ENCODE measurements around the gene LAMA2.

The LAMA2 gene

GRCh38 chr6:129273161-129273560 lies 390.2 kb downstream of the LAMA2 start:
- H3K4me2 ChIP-seq (ENCODE audit: low read length) = no peak overlapping the region
- no peak overlapping the region for H3K27ac ChIP-seq (ENCODE audit: low read depth, low read length, poor library complexity, severe bottlenecking)
- H3K4me1 ChIP-seq (ENCODE audit: insufficient read depth, low read length, severe bottlenecking) = no peaks in the 10 kb centered on the region
- H2AFZ ChIP-seq (ENCODE audit: low read length) = no peak overlapping the region
- H4K20me1 ChIP-seq (ENCODE audit: insufficient read depth, low read length) = no peaks in the 10 kb centered on the region
- no peaks in the 10 kb centered on the region for H3K36me3 ChIP-seq (ENCODE audit: insufficient read depth, low read length)
- H3K9me3 ChIP-seq (ENCODE audit: low read length) = no peaks in the 10 kb centered on the region
- H3F3A ChIP-seq (ENCODE audit: insufficient read depth, low read length) = no peaks in the 10 kb centered on the region
- no peak for TF ChIP-seq EZH2 (IDR thresholded peaks at IDR 0.05; ENCODE audit: borderline replicate concordance, low read length)
- TF ChIP-seq, protein P1, sequence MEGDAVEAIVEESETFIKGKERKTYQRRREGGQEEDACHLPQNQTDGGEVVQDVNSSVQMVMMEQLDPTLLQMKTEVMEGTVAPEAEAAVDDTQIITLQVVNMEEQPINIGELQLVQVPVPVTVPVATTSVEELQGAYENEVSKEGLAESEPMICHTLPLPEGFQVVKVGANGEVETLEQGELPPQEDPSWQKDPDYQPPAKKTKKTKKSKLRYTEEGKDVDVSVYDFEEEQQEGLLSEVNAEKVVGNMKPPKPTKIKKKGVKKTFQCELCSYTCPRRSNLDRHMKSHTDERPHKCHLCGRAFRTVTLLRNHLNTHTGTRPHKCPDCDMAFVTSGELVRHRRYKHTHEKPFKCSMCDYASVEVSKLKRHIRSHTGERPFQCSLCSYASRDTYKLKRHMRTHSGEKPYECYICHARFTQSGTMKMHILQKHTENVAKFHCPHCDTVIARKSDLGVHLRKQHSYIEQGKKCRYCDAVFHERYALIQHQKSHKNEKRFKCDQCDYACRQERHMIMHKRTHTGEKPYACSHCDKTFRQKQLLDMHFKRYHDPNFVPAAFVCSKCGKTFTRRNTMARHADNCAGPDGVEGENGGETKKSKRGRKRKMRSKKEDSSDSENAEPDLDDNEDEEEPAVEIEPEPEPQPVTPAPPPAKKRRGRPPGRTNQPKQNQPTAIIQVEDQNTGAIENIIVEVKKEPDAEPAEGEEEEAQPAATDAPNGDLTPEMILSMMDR (IDR thresholded peaks at IDR 0.05; ENCODE audit: low read length) = no peak
- no peaks in the 10 kb centered on the region for H3K27me3 ChIP-seq (ENCODE audit: insufficient read depth, low read length)
- no peak overlapping the region for H3K9ac ChIP-seq (ENCODE audit: low read length)
- no peaks in the 10 kb centered on the region for H3K9me2 ChIP-seq (ENCODE audit: low read depth, low read length)
- no peaks in the 10 kb centered on the region for H3K79me2 ChIP-seq (ENCODE audit: insufficient read depth, low read length)
- no peak overlapping the region for H3K4me3 ChIP-seq (ENCODE audit: low read depth, low read length, poor library complexity, severe bottlenecking)

GRCh38 chr6:129276461-129276860 lies 393.5 kb downstream of the LAMA2 start:
- Histone ChIP-seq H3K27ac (ENCODE audit: low read depth, low read length, poor library complexity, severe bottlenecking) (no peak overlapping the region), H3K9ac (ENCODE audit: low read length) (no peak overlapping the region), H3K4me2 (ENCODE audit: low read length) (no peak overlapping the region), H3F3A (ENCODE audit: insufficient read depth, low read length) (no peaks in the 10 kb centered on the region), H3K36me3 (ENCODE audit: insufficient read depth, low read length) (no peaks in the 10 kb centered on the region), H2AFZ (ENCODE audit: low read length) (no peak overlapping the region), H3K4me1 (ENCODE audit: insufficient read depth, low read length, severe bottlenecking) (no peaks in the 10 kb centered on the region), H3K27me3 (ENCODE audit: insufficient read depth, low read length) (no peaks in the 10 kb centered on the region), H3K9me3 (ENCODE audit: low read length) (no peaks in the 10 kb centered on the region), H3K9me2 (ENCODE audit: low read depth, low read length) (no peaks in the 10 kb centered on the region), H4K20me1 (ENCODE audit: insufficient read depth, low read length) (no peaks in the 10 kb centered on the region), H3K79me2 (ENCODE audit: insufficient read depth, low read length) (no peaks in the 10 kb centered on the region), H3K4me3 (ENCODE audit: low read depth, low read length, poor library complexity, severe bottlenecking) (no peak overlapping the region)
- TF ChIP-seq EZH2 (IDR thresholded peaks at IDR 0.05; ENCODE audit: borderline replicate concordance, low read length) = no peak
- TF ChIP-seq, protein P1 (IDR thresholded peaks at IDR 0.05; ENCODE audit: low read length) = no peak

DNA sequence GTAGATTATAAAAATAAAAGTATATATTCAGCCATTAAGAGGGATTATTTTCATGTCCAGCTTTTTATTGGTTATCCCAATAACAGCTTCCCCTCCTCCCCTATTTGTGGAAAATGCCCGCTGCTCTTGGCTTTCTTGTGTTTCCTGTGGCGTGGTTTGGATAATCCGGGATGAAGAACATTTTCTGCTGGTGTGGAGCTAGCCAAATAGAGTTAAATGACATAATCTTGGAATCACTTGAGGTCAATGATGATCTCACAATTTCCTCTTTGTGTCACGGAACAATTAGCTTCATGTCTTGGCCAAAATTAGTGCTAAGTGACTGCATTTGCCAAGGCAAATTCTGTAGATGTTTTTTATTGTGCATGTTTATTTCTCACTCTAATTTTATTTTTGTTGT lies 394.0 kb downstream of the LAMA2 start:
- H3F3A ChIP-seq (ENCODE audit: insufficient read depth, low read length) = no peaks in the 10 kb centered on the region
- no peaks in the 10 kb centered on the region for H4K20me1 ChIP-seq (ENCODE audit: insufficient read depth, low read length)
- no peaks in the 10 kb centered on the region for H3K4me1 ChIP-seq (ENCODE audit: insufficient read depth, low read length, severe bottlenecking)
- no peaks in the 10 kb centered on the region for H3K79me2 ChIP-seq (ENCODE audit: insufficient read depth, low read length)
- no peak overlapping the region for H3K4me3 ChIP-seq (ENCODE audit: low read depth, low read length, poor library complexity, severe bottlenecking)
- H3K9me2 ChIP-seq (ENCODE audit: low read depth, low read length) = no peaks in the 10 kb centered on the region
- H3K9ac ChIP-seq (ENCODE audit: low read length) = no peak overlapping the region
- no peaks in the 10 kb centered on the region for H3K9me3 ChIP-seq (ENCODE audit: low read length)
- H3K4me2 ChIP-seq (ENCODE audit: low read length) = no peak overlapping the region
- H2AFZ ChIP-seq (ENCODE audit: low read length) = no peak overlapping the region
- H3K36me3 ChIP-seq (ENCODE audit: insufficient read depth, low read length) = no peaks in the 10 kb centered on the region
- TF ChIP-seq, protein P1 (IDR thresholded peaks at IDR 0.05; ENCODE audit: low read length) = no peak
- no peak for TF ChIP-seq EZH2 (IDR thresholded peaks at IDR 0.05; ENCODE audit: borderline replicate concordance, low read length)
- H3K27ac ChIP-seq (ENCODE audit: low read depth, low read length, poor library complexity, severe bottlenecking) = no peak overlapping the region
- no peaks in the 10 kb centered on the region for H3K27me3 ChIP-seq (ENCODE audit: insufficient read depth, low read length)
